Mononuclear cell (primary cell): ENCODE data around the gene DUS3L. TPM values are rescaled to one million over a fixed set of nuclear protein-coding genes. Genes with fewer than 3 reads are reported as not detected.
"Not testable (repeated sequence)": the region's sequence is repeated elsewhere in the genome, so short reads cannot be mapped to it uniquely, and the experiment has no call there.

Experiments used
- H3K27me3 ChIP-seq: 2 replicates; pipeline ENCODE4 v1.6.0; 2011; ENCODE audit warnings: low read length, control low read depth; ENCODE audit not compliant: insufficient read depth
- H3K4me1 ChIP-seq: 2 replicates; pipeline ENCODE4 v1.5.1; 2011; ENCODE audit warnings: mild to moderate bottlenecking, low read length, control low read depth; ENCODE audit not compliant: insufficient read depth
- H3K4me3 ChIP-seq: 2 replicates; pipeline ENCODE4 v1.5.1; 2011; ENCODE audit warnings: mild to moderate bottlenecking, low read length, moderate library complexity
- H3K9me3 ChIP-seq: 2 replicates; pipeline ENCODE4 v1.5.1; 2011; ENCODE audit warnings: low read depth, mild to moderate bottlenecking, control low read depth, low read length
- total RNA-seq: library from RNA; depleted of rRNA; stranded (reverse); fragments of >200 nt; gene quantifications from one replicate; pipeline ENCODE4 v1.2.3, GENCODE V29; 2012

DUS3L gene
- total RNA-seq, 1 donor = 42.8 TPM

- no peaks in the 10 kb centered on the region for H3K9me3 ChIP-seq
- H3K4me3 ChIP-seq = no peak overlapping the region
- no peaks in the 10 kb centered on the region for H3K27me3 ChIP-seq
- no peaks in the 10 kb centered on the region for H3K4me1 ChIP-seq
Measured at GRCh38 chr19:5775668-5776309, 15.2 kb downstream of the DUS3L start.

- no peaks in the 10 kb centered on the region for H3K27me3 ChIP-seq
- H3K4me1 ChIP-seq = no peaks in the 10 kb centered on the region
- no peaks in the 10 kb centered on the region for H3K9me3 ChIP-seq
- no peak overlapping the region for H3K4me3 ChIP-seq
Measured at GRCh38 chr19:5774921-5775320, 16.0 kb downstream of the DUS3L start.

GRCh38 chr19:5773276-5773675 is 17.7 kb downstream of the DUS3L start:
- Histone ChIP-seq H3K4me1 (no peaks in the 10 kb centered on the region), H3K27me3 (no peaks in the 10 kb centered on the region), H3K9me3 (no peaks in the 10 kb centered on the region), H3K4me3 (no peak overlapping the region)

- Histone ChIP-seq H3K27me3 (no peaks in the 10 kb centered on the region), H3K4me3 (no peak overlapping the region), H3K9me3 (no peaks in the 10 kb centered on the region), H3K4me1 (no peaks in the 10 kb centered on the region)
Measured at GRCh38 chr19:5772416-5772815, 18.5 kb downstream of the DUS3L start.

- Histone ChIP-seq H3K4me1 (no peaks in the 10 kb centered on the region), H3K9me3 (no peaks in the 10 kb centered on the region), H3K4me3 (no peak overlapping the region), H3K27me3 (no peaks in the 10 kb centered on the region)
Measured at GRCh38 chr19:5767949-5768348, 23.0 kb downstream of the DUS3L start.

GRCh38 chr19:5765220-5765619 is 25.7 kb downstream of the DUS3L start:
- no peak overlapping the region for H3K4me3 ChIP-seq
- no peaks in the 10 kb centered on the region for H3K27me3 ChIP-seq
- no peaks in the 10 kb centered on the region for H3K9me3 ChIP-seq
- H3K4me1 ChIP-seq = no peaks in the 10 kb centered on the region

GRCh38 chr19:5762608-5763217 is 28.2 kb downstream of the DUS3L start:
- Histone ChIP-seq H3K4me3 (no peak overlapping the region), H3K4me1 (no peaks in the 10 kb centered on the region), H3K9me3 (no peaks in the 10 kb centered on the region), H3K27me3 (no peaks in the 10 kb centered on the region)

GRCh38 chr19:5753743-5754142 is 37.2 kb downstream of the DUS3L start:
- Histone ChIP-seq H3K4me1 (no peaks in the 10 kb centered on the region), H3K27me3 (no peaks in the 10 kb centered on the region), H3K4me3 (no peak overlapping the region), H3K9me3 (no peaks in the 10 kb centered on the region)

GRCh38 chr19:5751709-5752108 is 39.3 kb downstream of the DUS3L start:
- no peak overlapping the region for H3K4me3 ChIP-seq
- H3K27me3 ChIP-seq = no peaks in the 10 kb centered on the region
- H3K9me3 ChIP-seq = no peaks in the 10 kb centered on the region
- H3K4me1 ChIP-seq = no peaks in the 10 kb centered on the region

- Histone ChIP-seq H3K27me3 (no peaks in the 10 kb centered on the region), H3K4me3 (no peak overlapping the region), H3K9me3 (no peaks in the 10 kb centered on the region), H3K4me1 (no peaks in the 10 kb centered on the region)
Measured at GRCh38 chr19:5749505-5749904, 41.5 kb downstream of the DUS3L start.

GRCh38 chr19:5748920-5749319 is 42.0 kb downstream of the DUS3L start:
- not testable (repeated sequence) for H3K4me3 ChIP-seq, H3K27me3 ChIP-seq, H3K4me1 ChIP-seq, H3K9me3 ChIP-seq

- H3K4me1 ChIP-seq, H3K27me3 ChIP-seq, H3K9me3 ChIP-seq, H3K4me3 ChIP-seq: not testable (repeated sequence)
Measured at GRCh38 chr19:5744999-5745398, 46.0 kb downstream of the DUS3L start.

GRCh38 chr19:5743630-5744029 is 47.3 kb downstream of the DUS3L start:
- H3K4me3 ChIP-seq = no peak overlapping the region
- no peaks in the 10 kb centered on the region for H3K4me1 ChIP-seq
- H3K27me3 ChIP-seq = no peaks in the 10 kb centered on the region
- no peaks in the 10 kb centered on the region for H3K9me3 ChIP-seq

- no peaks in the 10 kb centered on the region for H3K4me1 ChIP-seq
- no peak overlapping the region for H3K4me3 ChIP-seq
- H3K9me3 ChIP-seq = no peaks in the 10 kb centered on the region
- no peaks in the 10 kb centered on the region for H3K27me3 ChIP-seq
Measured at GRCh38 chr19:5742051-5742450, 48.9 kb downstream of the DUS3L start.

GRCh38 chr19:5738423-5738822 is 52.5 kb downstream of the DUS3L start:
- Histone ChIP-seq H3K9me3 (no peaks in the 10 kb centered on the region), H3K27me3 (no peaks in the 10 kb centered on the region), H3K4me3 (no peak overlapping the region), H3K4me1 (no peaks in the 10 kb centered on the region)
